Loucy (cell line): ENCODE data around the gene CBARP.

ENCODE experiments used
- H2AFZ ChIP-seq: fragments of 200-600 bp; sonication (generic); 2 replicates; pipeline ENCODE4 v1.6.0; 2016; ENCODE audit warnings: antibody characterized with exemption, mild to moderate bottlenecking, low read length, moderate library complexity
- H3F3A ChIP-seq: fragments of 200-600 bp; 2 replicates; pipeline ENCODE4 v1.6.0; 2016; ENCODE audit warnings: antibody characterized with exemption, low read depth, mild to moderate bottlenecking
- H3K27me3 ChIP-seq: fragments of 200-600 bp; sonication (generic); 2 replicates; pipeline ENCODE4 v1.6.1; 2014; ENCODE audit warnings: low read length, mild to moderate bottlenecking; ENCODE audit not compliant: insufficient read depth, poor library complexity, severe bottlenecking
- H3K36me3 ChIP-seq: fragments of 200-600 bp; sonication (generic); 2 replicates; pipeline ENCODE4 v1.6.1; 2016; ENCODE audit warnings: low read length; ENCODE audit not compliant: insufficient read depth
- H3K4me1 ChIP-seq: fragments of 200-600 bp; sonication (generic); 2 replicates; pipeline ENCODE4 v1.5.1; 2014; ENCODE audit warnings: low read length, mild to moderate bottlenecking; ENCODE audit not compliant: insufficient read depth, poor library complexity, severe bottlenecking
- H3K4me2 ChIP-seq: fragments of 200-600 bp; sonication (generic); 2 replicates; pipeline ENCODE4 v1.6.0; 2014; ENCODE audit warnings: antibody characterized with exemption, low read length, low read depth, mild to moderate bottlenecking; ENCODE audit not compliant: poor library complexity, severe bottlenecking
- H3K4me3 ChIP-seq: fragments of 200-600 bp; sonication (generic); 2 replicates; pipeline ENCODE4 v1.5.1; 2014; ENCODE audit warnings: low read length, mild to moderate bottlenecking, mixed read lengths; ENCODE audit not compliant: poor library complexity, severe bottlenecking
- H3K79me2 ChIP-seq: fragments of 200-600 bp; sonication (generic); 2 replicates; pipeline ENCODE4 v1.6.1; 2014; ENCODE audit warnings: low read length; ENCODE audit not compliant: insufficient read depth
- H3K9ac ChIP-seq: fragments of 200-600 bp; sonication (generic); 2 replicates; pipeline ENCODE4 v1.6.0; 2014; ENCODE audit warnings: mild to moderate bottlenecking, low read depth, low read length, moderate library complexity; ENCODE audit not compliant: poor library complexity, severe bottlenecking
- H3K9me2 ChIP-seq: fragments of 200-600 bp; sonication (generic); replicated peaks from 2 replicates; pipeline ENCODE4 v1.6.1; 2016; ENCODE audit warnings: low read depth, low read length, mixed read lengths
- H3K9me3 ChIP-seq: fragments of 200-600 bp; sonication (generic); 2 replicates; pipeline ENCODE4 v1.6.1; 2014; ENCODE audit warnings: mild to moderate bottlenecking, antibody characterized with exemption, low read length, low read depth; ENCODE audit not compliant: insufficient read depth
- H4K20me1 ChIP-seq: fragments of 200-600 bp; sonication (generic); 2 replicates; pipeline ENCODE4 v1.6.0; 2014; ENCODE audit warnings: antibody characterized with exemption, low read length, mild to moderate bottlenecking; ENCODE audit not compliant: insufficient read depth, poor library complexity, severe bottlenecking
- CTCF ChIP-seq: fragments of 200-600 bp; sonication (generic); conservative IDR thresholded peaks from 2 replicates; pipeline ENCODE4 v1.5.1; 2014; ENCODE audit warnings: mild to moderate bottlenecking, antibody characterized with exemption, low read length
- EZH2phosphoT487 ChIP-seq: fragments of 200-600 bp; IDR thresholded peaks from 2 replicates; pipeline ENCODE4 v1.6.1; 2018; ENCODE audit warnings: antibody characterized with exemption, mild to moderate bottlenecking, moderate library complexity, borderline replicate concordance

The CBARP gene

DNA sequence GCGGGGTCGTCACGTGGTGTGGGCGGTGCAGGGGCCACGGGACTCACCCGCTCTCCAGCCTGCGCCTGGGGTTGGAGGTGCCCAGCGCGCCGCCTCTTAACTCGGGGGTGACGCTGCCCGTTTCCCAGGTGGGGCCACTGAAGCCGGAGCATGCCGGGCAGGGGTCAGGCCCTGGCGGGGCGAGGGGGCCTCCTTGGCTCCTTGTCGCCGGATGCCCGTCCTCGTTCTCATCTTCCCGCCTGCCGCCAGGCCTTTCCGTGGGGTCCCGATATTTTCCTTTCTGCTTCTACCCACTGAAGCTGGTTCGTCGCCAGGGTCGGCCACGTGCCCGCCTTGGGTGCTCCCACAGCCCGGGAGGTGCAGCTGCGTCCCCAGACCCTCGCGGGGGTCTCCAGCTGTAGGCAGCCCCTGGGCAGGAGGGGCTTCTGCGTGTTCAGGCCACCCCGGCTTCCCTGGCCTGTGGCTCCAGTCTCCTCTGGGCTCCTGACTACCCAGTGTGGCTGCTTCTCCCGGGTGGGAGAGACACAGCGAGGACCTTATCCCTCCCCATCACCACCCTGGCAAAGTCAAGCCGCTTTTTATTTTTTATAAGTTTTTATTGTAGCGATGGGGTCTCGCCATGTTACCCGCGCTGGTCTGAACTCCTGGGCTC lies 38.3 kb upstream of the CBARP start:
- Histone ChIP-seq H3K4me3 (peak overlapping the region; percentile 90), H4K20me1 (peaks cover 51% of the 10 kb centered on the region), H3K9ac (peak overlapping the region; percentile 85), H3K4me1 (peaks cover 28% of the 10 kb centered on the region), H3K27me3 (no peaks in the 10 kb centered on the region), H3K79me2 (peaks cover 56% of the 10 kb centered on the region), H3K9me2 (no peaks in the 10 kb centered on the region), H3F3A (peaks cover 14% of the 10 kb centered on the region), H3K9me3 (no peaks in the 10 kb centered on the region), H3K36me3 (peaks cover 49% of the 10 kb centered on the region; the same call in 1 of the 2 replicates), H2AFZ (peak overlapping the region; percentile 21; the same call in 1 of the 2 replicates), H3K4me2 (peak overlapping the region; percentile 98)
- no peak for TF ChIP-seq EZH2phosphoT487
- no peak for TF ChIP-seq CTCF

DNA sequence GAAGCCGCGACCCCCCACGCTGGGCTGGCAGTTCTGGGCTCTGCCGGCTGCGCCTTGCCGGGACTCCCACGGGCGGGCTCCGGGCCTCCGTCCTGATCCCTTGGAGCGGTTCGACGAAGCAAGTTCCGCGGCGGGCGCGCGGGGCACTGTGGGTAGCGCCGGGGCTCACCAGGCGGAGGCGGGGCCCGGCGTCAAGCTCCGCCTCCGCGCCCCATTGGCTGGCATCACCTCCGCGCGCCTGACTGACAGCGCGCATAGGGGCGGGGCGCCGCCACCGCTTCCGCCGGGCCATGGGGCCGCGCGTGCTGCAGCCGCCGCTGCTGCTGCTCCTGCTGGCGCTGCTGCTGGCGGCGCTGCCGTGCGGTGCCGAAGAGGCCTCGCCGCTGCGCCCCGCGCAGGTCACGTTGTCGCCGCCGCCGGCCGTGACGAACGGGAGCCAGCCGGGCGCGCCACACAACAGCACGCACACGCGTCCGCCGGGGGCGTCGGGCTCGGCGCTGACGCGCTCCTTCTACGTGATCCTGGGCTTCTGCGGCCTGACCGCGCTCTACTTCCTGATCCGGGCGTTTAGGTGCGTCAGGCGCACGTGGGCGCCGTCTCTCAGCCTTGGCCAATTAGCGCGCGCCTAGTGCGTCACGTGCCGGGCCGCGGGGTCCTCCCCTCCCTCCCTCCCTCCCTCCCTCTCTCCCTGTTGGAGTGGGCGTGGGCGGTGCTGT lies 37.6 kb upstream of the CBARP start, which contains the start of gene FAM174C:
Gene FAM174C (plus strand): TSS at position 271 of the 716 bp plus-strand sequence. CDS start 20 bp downstream, at position 291.
- H3K4me3 ChIP-seq: peak within 1 kb of the TSS; percentile 90
- H4K20me1 ChIP-seq: peaks cover 58% of the 10 kb centered on the region
- H3F3A ChIP-seq: peaks cover 14% of the 10 kb centered on the region
- peaks cover 55% of the 10 kb centered on the region; the same call in 1 of the 2 replicates for H3K36me3 ChIP-seq
- peak within 1 kb of the TSS; percentile 98 for H3K4me2 ChIP-seq
- H3K9me3 ChIP-seq: no peaks in the 10 kb centered on the region
- peaks cover 35% of the 10 kb centered on the region for H3K4me1 ChIP-seq
- no peaks in the 10 kb centered on the region for H3K27me3 ChIP-seq
- H3K9ac ChIP-seq: peak within 1 kb of the TSS; percentile 85
- no peaks in the 10 kb centered on the region for H3K9me2 ChIP-seq
- H2AFZ ChIP-seq: peak within 1 kb of the TSS; percentile 21; the same call in 1 of the 2 replicates
- peaks cover 63% of the 10 kb centered on the region for H3K79me2 ChIP-seq
- TF ChIP-seq EZH2phosphoT487: no peak
- no peak for TF ChIP-seq CTCF

DNA sequence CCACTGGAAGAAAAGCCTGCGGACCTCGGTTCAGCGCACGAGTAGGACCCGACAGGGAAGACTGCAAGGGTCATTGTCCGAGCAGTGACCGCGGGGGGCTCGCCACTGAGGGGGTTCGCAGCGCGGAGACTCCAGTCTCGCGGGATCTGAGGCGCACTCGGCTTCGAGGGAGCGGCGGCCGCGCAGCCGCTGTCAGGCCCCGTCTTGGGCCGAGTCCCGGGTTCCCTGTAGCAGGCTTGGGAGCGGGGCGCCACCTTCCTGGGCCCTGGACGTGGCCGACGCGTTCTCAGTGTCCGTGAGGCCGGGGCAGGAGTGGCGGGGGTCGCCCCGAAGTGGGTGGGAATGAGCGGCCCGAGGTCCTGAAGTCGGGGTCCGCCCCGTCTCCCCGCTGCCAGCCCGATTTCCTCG lies 37.1 kb upstream of the CBARP start:
- Histone ChIP-seq H3F3A (peaks cover 14% of the 10 kb centered on the region), H2AFZ (no peak overlapping the region), H3K27me3 (peaks cover 2% of the 10 kb centered on the region), H3K9me2 (no peaks in the 10 kb centered on the region), H3K36me3 (peaks cover 56% of the 10 kb centered on the region; the same call in 1 of the 2 replicates), H3K4me1 (peaks cover 40% of the 10 kb centered on the region), H4K20me1 (peaks cover 63% of the 10 kb centered on the region), H3K4me2 (peak overlapping the region; percentile 98), H3K9ac (peak overlapping the region; percentile 85), H3K79me2 (peaks cover 68% of the 10 kb centered on the region), H3K4me3 (peak overlapping the region; percentile 90), H3K9me3 (no peaks in the 10 kb centered on the region)
- TF ChIP-seq EZH2phosphoT487: no peak
- no peak for TF ChIP-seq CTCF
